ENCODE data around the gene APOO.
"Not testable (repeated sequence)": the region's sequence is repeated elsewhere in the genome, so short reads cannot be mapped to it uniquely, and the experiment has no call there.

Gene APOO

GRCh38 chrX:23901805-23902204, 5.9 kb downstream of the APOO start:
- DNase-seq, result no peak

DNA sequence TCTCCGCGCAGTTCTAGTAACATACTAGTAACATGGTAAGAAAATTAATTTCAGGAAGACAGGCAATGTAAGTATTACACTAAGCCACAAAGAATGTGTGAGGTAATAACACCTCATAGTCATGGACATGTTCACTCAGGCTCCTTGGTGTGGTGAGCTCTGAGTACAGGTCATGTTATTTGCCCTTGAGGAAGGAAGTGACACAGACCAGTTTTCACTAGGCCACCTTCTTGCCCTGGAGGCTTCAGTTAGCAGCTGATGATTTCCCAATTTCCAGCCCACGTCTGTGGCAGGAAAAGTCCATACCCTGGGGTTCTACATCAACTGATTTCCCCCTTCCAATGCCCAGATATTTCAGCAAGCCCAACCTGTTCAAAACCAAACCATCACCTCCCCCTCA, 6.7 kb downstream of the APOO start:
- no peak for DNase-seq

DNA sequence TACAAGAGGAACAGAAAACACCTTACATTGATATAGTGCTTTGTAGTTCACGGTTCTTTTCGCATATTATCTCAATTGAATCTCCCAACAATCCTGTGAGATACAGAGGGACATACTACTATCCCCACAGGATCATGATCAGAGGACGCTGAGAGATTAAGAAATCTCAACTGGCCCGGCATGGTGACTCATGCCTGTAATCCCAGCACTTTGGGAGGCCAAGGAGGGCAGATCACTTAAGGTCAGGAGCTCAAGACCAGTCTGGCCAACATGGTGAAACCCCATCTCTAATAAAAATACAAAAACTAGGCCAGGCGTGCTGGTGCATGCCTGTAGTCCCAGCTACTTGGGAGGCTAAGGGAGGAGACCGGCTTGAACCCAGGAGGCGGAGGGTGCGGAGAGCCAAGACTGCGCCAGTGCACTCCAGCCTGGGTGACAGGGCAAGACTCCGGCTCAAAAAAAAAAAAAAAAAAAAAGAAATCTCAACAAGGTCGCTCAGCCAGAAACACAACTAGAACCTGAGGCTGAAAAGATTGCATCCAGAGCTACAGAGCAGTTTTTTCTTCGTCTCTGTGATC, 7.4 kb downstream of the APOO start:
- no peak for DNase-seq

DNA sequence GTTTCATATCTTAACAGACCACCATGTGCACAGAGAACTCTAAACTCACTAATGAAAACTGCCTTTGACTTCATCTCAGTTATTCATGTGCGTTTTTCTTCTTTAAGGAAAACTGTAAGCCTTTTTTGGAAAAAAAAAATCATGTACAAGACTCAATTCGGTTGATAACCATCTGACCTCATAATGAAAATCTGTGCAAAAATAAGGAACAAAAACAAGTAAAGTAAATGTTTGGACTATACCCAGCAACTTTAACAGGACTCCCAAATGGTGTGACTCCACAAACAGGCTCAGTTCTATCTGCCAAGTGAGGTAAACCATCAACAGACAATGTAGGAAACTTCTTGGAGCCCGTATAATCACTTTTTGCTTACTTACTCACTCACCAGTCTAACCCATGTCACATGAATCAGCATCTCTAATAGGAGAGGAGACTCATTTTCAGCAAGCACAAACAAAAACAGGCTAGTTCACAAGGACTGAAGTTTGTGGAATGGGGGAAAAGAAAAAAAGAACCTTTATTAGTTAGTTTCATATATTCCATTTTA, 9.3 kb downstream of the APOO start:
- DNase-seq, result no peak

DNA sequence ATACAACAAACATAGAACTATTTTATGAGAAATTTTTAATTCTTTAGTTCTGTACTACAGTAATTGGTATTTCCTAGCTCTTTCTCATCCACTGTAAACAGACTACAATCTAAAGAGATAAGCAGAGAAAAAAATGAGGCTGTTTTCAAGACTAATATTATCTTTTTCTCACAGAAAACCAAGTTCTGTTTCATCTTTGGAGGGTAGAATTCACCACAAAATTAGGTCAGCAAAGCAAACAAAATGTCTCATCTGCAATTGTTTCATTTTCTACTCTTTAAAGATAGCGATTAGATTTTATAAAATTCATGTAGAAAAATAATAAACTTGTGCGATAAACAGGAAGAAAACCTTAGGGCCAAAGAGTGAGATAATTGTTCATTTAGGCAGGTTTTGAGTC, 10.8 kb downstream of the APOO start:
- no peak for DNase-seq

DNA sequence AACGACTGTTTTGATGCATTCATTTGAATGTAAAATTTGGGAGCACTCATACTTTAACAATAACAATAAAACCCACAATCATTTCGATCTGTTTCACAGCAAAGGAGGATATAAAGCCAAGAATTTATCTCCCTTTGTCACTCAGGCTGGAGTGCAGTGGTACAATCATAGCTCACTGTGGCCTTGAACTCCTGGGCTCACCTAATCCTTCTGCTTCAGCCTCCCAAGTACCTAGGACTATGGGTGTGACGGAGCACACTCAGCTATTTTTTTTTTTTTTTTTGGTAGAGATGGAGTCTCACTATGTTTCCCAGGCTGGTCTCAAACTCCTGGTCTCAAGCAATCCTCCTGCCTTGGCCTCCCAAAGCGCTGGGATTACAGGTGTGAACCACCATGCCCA, 11.2 kb downstream of the APOO start:
- not testable (repeated sequence) for DNase-seq

- DNase-seq, result not testable (repeated sequence)
Observed at GRCh38 chrX:23894993-23895392, 12.7 kb downstream of the APOO start.

- no peak for DNase-seq
Observed at GRCh38 chrX:23890933-23891332, 16.8 kb downstream of the APOO start.

GRCh38 chrX:23888887-23889501, 18.7 kb downstream of the APOO start:
- DNase-seq, result no peak

GRCh38 chrX:23887918-23888317, 19.8 kb downstream of the APOO start:
- no peak for DNase-seq

- no peak for DNase-seq
Observed at GRCh38 chrX:23887451-23887850, 20.3 kb downstream of the APOO start.

DNA sequence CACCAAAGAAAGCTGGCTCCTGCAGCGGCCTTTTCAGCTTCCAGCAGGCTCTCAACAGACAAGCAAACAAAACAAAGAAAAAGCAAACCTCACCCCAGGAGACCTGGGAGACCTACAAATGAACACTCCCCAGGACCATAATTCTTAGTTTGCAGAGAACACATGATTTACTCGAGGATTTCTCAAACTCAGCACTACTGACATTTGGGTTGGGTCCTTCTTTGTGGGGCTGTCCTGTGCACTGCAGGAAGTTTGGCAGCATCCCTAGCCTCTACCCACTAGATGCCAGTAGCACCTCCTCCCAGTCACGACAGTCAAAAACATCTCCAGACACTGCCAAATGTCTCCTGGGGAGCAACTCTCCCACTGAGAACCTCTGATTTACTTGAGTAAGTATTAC, 21.9 kb downstream of the APOO start:
- DNase-seq, result no peak

GRCh38 chrX:23884427-23885024, 23.2 kb downstream of the APOO start:
- DNase-seq, result no peak

- peak; percentile 11 to 24 for DNase-seq
Observed at GRCh38 chrX:23883737-23884354, 23.9 kb downstream of the APOO start.

GRCh38 chrX:23879380-23880090, 28.2 kb downstream of the APOO start:
- no peak for DNase-seq

DNA sequence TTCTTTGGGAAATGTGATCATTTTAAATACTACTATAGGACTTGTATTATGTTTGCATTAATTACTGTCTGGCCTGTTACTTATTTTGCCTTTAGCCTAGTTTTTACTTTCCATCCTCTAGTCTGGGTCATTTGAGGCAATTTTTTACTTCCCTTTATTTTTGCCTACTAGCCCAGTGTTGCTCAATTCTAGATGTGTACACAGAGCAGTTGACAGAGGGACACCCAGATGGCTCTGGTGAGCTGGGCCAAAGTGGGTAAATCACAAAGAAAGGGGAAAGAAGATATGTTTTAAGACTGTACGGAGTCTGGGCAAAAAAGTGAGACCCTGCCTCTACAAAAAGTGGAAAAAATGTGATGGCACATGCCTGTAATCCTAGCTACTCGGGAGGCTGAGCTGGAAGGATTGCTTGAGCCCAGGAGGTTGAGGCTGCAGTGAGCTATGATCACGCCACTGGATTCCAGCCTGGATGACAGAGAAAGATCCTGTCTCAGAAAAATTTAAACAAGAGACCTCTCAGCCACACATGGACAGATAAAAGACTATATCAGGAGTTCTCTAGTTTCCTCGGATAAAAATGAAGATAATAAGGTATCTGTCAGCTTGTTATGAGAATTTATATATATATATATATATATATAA, 35.7 kb downstream of the APOO start:
- no peak for DNase-seq

DNA sequence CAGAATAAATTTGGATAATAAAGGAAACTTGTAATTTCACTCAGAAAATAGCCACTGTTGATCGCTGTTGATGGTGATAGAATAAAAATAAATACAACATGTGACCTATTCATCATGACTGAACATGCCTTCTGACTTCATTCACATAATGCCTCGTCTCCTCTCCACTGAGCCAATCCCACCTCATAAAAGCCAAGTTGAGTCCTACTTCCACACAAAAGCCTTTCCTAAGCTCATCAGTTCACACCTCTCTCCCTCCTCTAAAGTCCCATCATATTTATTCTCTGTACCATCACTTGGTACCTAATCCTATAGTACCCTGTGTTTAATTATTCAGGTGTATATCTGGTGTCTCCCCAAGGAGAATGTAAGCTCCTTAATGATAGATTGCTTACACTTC, 37.7 kb downstream of the APOO start:
- no peak for DNase-seq

DNA sequence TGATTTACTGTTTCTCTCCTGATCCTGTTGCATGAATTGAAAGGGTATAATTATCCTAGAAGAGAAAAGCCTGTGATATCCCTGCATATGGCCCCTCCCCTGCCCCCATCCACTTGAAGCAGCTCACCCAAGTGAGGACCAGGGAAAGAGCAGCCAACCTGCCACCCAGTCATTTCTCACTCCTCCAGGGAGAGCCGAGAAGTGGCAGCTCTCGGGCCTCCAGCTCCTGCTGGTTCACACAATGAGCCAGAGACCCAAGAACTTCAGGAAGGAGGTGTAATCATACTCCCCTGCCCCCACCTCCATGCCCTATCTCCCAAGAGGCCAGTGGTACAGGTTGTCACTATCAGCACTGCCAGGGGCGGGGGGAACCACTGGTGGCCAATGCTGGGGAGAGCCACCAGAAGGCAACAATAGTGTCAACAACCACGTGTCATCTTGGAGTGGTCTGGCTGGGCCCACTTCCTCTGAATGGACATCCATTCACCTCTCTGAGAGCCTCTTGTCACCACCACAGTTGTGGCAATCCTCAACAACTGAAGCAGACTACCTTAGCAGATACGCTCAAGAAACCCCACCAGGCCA, 42.9 kb downstream of the APOO start:
- no peak for DNase-seq

GRCh38 chrX:23861952-23862351, 45.8 kb downstream of the APOO start:
- DNase-seq, result peak in 1 of 2 experiments; percentile 0

GRCh38 chrX:23861215-23861896, 46.4 kb downstream of the APOO start:
- peak in 1 of 2 experiments; percentile 5 for DNase-seq

- not testable (repeated sequence) for DNase-seq
Observed at GRCh38 chrX:23859238-23859637, 48.5 kb downstream of the APOO start.

GRCh38 chrX:23857935-23858334, 49.8 kb downstream of the APOO start:
- DNase-seq, result no peak
